GM23338 (cell line): Measurements from ENCODE around the gene CACNG8. TPM values are rescaled to one million over a fixed set of nuclear protein-coding genes. Genes with fewer than 3 reads are reported as not detected.

Experiments
- ATAC-seq: fragments of 200-7000 bp; cut with Tn5 transposase; 3 replicates; pipeline ENCODE4 v1.9.1; 2020
- DNase-seq: peaks from one replicate; pipeline ENCODE4 v3.0.0-alpha.2; 2015; ENCODE audit warnings: low spot score
- H2AFZ ChIP-seq: fragments of 200-600 bp; sonication (generic); 2 replicates; pipeline ENCODE4 v1.8.0; 2016; ENCODE audit warnings: antibody characterized with exemption, mild to moderate bottlenecking, moderate library complexity
- H3F3A ChIP-seq: fragments of 200-600 bp; sonication (generic); replicated peaks from 2 replicates; pipeline ENCODE4 v1.8.0; 2017; ENCODE audit warnings: antibody characterized with exemption, mixed run types, low read depth
- H3K27ac ChIP-seq: fragments of 200-600 bp; sonication (generic); 2 replicates; pipeline ENCODE4 v1.6.1; 2016; ENCODE audit warnings: low read depth
- H3K27me3 ChIP-seq: fragments of 200-600 bp; sonication (generic); 2 replicates; pipeline ENCODE4 v1.8.0; 2016; ENCODE audit warnings: mild to moderate bottlenecking, mixed run types, moderate library complexity; ENCODE audit not compliant: insufficient read depth
- H3K36me3 ChIP-seq: fragments of 200-600 bp; sonication (generic); 2 replicates; pipeline ENCODE4 v1.8.0; 2016; ENCODE audit warnings: mild to moderate bottlenecking; ENCODE audit not compliant: insufficient read depth
- H3K4me1 ChIP-seq: fragments of 200-600 bp; sonication (generic); 2 replicates; pipeline ENCODE4 v1.8.0; 2016; ENCODE audit warnings: mild to moderate bottlenecking, moderate library complexity; ENCODE audit not compliant: insufficient read depth
- H3K4me2 ChIP-seq: fragments of 200-600 bp; sonication (generic); 2 replicates; pipeline ENCODE4 v1.7.1; 2017; ENCODE audit warnings: mixed run types
- H3K4me3 ChIP-seq: fragments of 200-600 bp; sonication (generic); 2 replicates; pipeline ENCODE4 v1.6.1; 2016; ENCODE audit warnings: mixed run types
- H3K79me2 ChIP-seq: fragments of 200-600 bp; sonication (generic); replicated peaks from 2 replicates; pipeline ENCODE4 v1.8.0; 2017; ENCODE audit warnings: mild to moderate bottlenecking; ENCODE audit not compliant: insufficient read depth
- H3K9me2 ChIP-seq: fragments of 200-600 bp; sonication (generic); 2 replicates; pipeline ENCODE4 v1.8.0; 2017; ENCODE audit not compliant: insufficient read depth
- H4K20me1 ChIP-seq: fragments of 200-600 bp; sonication (generic); replicated peaks from 2 replicates; pipeline ENCODE4 v1.8.0; 2017; ENCODE audit warnings: mild to moderate bottlenecking; ENCODE audit not compliant: insufficient read depth
- H3K27ac Mint-ChIP-seq: 2 replicates; pipeline ENCODE4 v1.8.0; 2020; ENCODE audit warnings: inconsistent platforms, mild to moderate bottlenecking, moderate library complexity, mixed read lengths
- H3K27me3 Mint-ChIP-seq: 3 replicates; pipeline ENCODE4 v1.8.0; 2022; ENCODE audit warnings: low read depth, mild to moderate bottlenecking, moderate library complexity, mixed read lengths, inconsistent platforms; ENCODE audit not compliant: insufficient read depth, poor library complexity
- H3K36me3 Mint-ChIP-seq: 3 replicates; pipeline ENCODE4 v1.8.0; 2021; ENCODE audit warnings: low read depth, mild to moderate bottlenecking, inconsistent platforms, moderate library complexity, mixed read lengths
- H3K4me1 Mint-ChIP-seq: 3 replicates; pipeline ENCODE4 v1.8.0; 2020; ENCODE audit warnings: mild to moderate bottlenecking, inconsistent platforms, mixed read lengths
- H3K4me3 Mint-ChIP-seq: 3 replicates; pipeline ENCODE4 v1.8.0; 2021; ENCODE audit warnings: moderate library complexity, mild to moderate bottlenecking, inconsistent platforms, mixed read lengths
- H3K9me3 Mint-ChIP-seq: 3 replicates; pipeline ENCODE4 v1.8.0; 2020; ENCODE audit warnings: moderate library complexity, mild to moderate bottlenecking, inconsistent platforms, mixed read lengths
- CREB1 ChIP-seq: fragments of 250-450 bp; sonication (Bioruptor Pico); IDR thresholded peaks from 2 replicates; pipeline ENCODE4 v1.5.0; 2020; ENCODE audit warnings: low read depth, mild to moderate bottlenecking, moderate library complexity
- EZH2 ChIP-seq: fragments of 200-600 bp; sonication (generic); IDR thresholded peaks from one replicate; pipeline ENCODE4 v1.8.0; 2017; ENCODE audit warnings: antibody characterized with exemption, mild to moderate bottlenecking, low read depth; ENCODE audit not compliant: unreplicated experiment
- EZH2phosphoT487 ChIP-seq: fragments of 200-600 bp; sonication (generic); IDR thresholded peaks from one replicate; pipeline ENCODE4 v1.8.1; 2018; ENCODE audit warnings: antibody characterized with exemption; ENCODE audit not compliant: unreplicated experiment
- JUNB ChIP-seq: IDR thresholded peaks from one replicate; pipeline ENCODE4 v1.6.1; 2016; ENCODE audit warnings: antibody characterized with exemption; ENCODE audit not compliant: unreplicated experiment
- ZNF114 ChIP-seq: fragments of 250-450 bp; sonication (Bioruptor Pico); IDR thresholded peaks from 2 replicates; pipeline ENCODE4 v1.5.0; 2020; ENCODE audit warnings: mild to moderate bottlenecking, moderate library complexity
- polyA plus RNA-seq: library from polyadenylated mRNA; unstranded; fragments of >200 nt; fragmentation: Nextera tagmentation; extraction: Ambion mirVana; gene quantifications from 2 replicates; pipeline ENCODE4 v1.2.1, GENCODE V29; 2016
- total RNA-seq: library from RNA; depleted of rRNA; stranded (reverse); fragments of >200 nt; shearing (Covaris generic); gene quantifications from 2 replicates; pipeline ENCODE4 v1.2.3, GENCODE V29; 2014
- TF ChIP-seq, protein P1 (sequence below): fragments of 250-450 bp; sonication (Bioruptor Pico); IDR thresholded peaks from 2 replicates; pipeline ENCODE4 v1.5.0; 2020; ENCODE audit warnings: mild to moderate bottlenecking, moderate library complexity
- TF ChIP-seq, protein P2 (sequence below): IDR thresholded peaks from one replicate; pipeline ENCODE4 v1.6.1; 2018; ENCODE audit warnings: antibody characterized with exemption; ENCODE audit not compliant: unreplicated experiment
- TF ChIP-seq, protein P3 (sequence below), 2 experiments: fragments of 200-600 bp in 1 of 2; sonication (generic) in 1 of 2; conservative IDR thresholded peaks; 2 replicates each; pipeline versions ENCODE4 v1.5.1 to v1.6.1; 2016 to 2017; ENCODE audit warnings: antibody characterized with exemption in 2 of 2, low read depth in 2 of 2, mild to moderate bottlenecking in 2 of 2, moderate library complexity in 1 of 2

Gene CACNG8
- total and polyA plus RNA-seq, 2 experiments from 2014 or later, result 2.2 to 3.9 TPM

DNA sequence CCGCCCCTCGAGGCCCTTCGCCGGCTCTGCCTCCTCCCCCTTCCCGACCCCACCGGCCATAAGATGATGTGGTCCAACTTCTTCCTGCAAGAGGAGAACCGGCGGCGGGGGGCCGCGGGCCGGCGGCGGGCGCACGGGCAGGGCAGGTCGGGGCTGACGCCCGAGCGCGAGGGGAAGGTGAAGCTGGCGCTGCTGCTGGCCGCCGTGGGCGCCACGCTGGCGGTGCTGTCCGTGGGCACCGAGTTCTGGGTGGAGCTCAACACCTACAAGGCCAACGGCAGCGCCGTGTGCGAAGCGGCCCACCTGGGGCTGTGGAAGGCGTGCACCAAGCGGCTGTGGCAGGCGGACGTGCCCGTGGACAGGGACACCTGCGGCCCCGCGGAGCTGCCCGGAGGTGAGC, 30.1 kb downstream of the CACNG8 start (continued):
- TF ChIP-seq, protein P1, sequence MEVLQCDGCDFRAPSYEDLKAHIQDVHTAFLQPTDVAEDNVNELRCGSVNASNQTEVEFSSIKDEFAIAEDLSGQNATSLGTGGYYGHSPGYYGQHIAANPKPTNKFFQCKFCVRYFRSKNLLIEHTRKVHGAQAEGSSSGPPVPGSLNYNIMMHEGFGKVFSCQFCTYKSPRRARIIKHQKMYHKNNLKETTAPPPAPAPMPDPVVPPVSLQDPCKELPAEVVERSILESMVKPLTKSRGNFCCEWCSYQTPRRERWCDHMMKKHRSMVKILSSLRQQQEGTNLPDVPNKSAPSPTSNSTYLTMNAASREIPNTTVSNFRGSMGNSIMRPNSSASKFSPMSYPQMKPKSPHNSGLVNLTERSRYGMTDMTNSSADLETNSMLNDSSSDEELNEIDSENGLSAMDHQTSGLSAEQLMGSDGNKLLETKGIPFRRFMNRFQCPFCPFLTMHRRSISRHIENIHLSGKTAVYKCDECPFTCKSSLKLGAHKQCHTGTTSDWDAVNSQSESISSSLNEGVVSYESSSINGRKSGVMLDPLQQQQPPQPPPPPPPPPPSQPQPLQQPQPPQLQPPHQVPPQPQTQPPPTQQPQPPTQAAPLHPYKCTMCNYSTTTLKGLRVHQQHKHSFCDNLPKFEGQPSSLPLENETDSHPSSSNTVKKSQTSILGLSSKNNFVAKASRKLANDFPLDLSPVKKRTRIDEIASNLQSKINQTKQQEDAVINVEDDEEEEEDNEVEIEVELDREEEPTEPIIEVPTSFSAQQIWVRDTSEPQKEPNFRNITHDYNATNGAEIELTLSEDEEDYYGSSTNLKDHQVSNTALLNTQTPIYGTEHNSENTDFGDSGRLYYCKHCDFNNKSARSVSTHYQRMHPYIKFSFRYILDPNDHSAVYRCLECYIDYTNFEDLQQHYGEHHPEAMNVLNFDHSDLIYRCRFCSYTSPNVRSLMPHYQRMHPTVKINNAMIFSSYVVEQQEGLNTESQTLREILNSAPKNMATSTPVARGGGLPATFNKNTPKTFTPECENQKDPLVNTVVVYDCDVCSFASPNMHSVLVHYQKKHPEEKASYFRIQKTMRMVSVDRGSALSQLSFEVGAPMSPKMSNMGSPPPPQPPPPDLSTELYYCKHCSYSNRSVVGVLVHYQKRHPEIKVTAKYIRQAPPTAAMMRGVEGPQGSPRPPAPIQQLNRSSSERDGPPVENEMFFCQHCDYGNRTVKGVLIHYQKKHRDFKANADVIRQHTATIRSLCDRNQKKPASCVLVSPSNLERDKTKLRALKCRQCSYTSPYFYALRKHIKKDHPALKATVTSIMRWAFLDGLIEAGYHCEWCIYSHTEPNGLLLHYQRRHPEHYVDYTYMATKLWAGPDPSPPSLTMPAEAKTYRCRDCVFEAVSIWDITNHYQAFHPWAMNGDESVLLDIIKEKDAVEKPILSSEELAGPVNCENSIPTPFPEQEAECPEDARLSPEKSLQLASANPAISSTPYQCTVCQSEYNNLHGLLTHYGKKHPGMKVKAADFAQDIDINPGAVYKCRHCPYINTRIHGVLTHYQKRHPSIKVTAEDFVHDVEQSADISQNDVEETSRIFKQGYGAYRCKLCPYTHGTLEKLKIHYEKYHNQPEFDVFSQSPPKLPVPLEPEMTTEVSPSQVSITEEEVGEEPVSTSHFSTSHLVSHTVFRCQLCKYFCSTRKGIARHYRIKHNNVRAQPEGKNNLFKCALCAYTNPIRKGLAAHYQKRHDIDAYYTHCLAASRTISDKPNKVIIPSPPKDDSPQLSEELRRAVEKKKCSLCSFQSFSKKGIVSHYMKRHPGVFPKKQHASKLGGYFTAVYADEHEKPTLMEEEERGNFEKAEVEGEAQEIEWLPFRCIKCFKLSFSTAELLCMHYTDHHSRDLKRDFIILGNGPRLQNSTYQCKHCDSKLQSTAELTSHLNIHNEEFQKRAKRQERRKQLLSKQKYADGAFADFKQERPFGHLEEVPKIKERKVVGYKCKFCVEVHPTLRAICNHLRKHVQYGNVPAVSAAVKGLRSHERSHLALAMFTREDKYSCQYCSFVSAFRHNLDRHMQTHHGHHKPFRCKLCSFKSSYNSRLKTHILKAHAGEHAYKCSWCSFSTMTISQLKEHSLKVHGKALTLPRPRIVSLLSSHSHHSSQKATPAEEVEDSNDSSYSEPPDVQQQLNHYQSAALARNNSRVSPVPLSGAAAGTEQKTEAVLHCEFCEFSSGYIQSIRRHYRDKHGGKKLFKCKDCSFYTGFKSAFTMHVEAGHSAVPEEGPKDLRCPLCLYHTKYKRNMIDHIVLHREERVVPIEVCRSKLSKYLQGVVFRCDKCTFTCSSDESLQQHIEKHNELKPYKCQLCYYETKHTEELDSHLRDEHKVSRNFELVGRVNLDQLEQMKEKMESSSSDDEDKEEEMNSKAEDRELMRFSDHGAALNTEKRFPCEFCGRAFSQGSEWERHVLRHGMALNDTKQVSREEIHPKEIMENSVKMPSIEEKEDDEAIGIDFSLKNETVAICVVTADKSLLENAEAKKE (CRISPR knock-in tag), result no peak
- TF ChIP-seq, protein P2, sequence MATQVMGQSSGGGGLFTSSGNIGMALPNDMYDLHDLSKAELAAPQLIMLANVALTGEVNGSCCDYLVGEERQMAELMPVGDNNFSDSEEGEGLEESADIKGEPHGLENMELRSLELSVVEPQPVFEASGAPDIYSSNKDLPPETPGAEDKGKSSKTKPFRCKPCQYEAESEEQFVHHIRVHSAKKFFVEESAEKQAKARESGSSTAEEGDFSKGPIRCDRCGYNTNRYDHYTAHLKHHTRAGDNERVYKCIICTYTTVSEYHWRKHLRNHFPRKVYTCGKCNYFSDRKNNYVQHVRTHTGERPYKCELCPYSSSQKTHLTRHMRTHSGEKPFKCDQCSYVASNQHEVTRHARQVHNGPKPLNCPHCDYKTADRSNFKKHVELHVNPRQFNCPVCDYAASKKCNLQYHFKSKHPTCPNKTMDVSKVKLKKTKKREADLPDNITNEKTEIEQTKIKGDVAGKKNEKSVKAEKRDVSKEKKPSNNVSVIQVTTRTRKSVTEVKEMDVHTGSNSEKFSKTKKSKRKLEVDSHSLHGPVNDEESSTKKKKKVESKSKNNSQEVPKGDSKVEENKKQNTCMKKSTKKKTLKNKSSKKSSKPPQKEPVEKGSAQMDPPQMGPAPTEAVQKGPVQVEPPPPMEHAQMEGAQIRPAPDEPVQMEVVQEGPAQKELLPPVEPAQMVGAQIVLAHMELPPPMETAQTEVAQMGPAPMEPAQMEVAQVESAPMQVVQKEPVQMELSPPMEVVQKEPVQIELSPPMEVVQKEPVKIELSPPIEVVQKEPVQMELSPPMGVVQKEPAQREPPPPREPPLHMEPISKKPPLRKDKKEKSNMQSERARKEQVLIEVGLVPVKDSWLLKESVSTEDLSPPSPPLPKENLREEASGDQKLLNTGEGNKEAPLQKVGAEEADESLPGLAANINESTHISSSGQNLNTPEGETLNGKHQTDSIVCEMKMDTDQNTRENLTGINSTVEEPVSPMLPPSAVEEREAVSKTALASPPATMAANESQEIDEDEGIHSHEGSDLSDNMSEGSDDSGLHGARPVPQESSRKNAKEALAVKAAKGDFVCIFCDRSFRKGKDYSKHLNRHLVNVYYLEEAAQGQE, result no peak
- no peak for TF ChIP-seq ZNF114 (CRISPR knock-in tag)

DNA sequence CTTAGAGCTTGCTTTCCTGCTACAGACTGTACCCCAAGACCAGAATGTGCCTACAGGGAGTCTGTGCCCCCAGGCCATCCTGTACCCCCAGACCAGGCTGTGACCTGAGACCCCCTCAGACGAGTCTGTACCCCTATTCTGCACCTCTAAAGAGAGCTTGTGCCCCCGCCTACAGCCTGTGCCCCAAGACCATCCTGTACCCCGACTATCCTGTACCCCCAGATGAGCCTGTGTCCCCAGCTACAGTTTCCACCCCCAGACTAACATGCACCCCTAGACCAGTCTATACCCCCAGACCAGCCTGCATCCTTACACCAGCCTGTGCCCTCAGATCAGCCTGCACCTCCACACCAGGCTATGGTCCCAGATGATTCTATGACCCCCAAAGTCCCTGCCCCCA, 30.7 kb downstream of the CACNG8 start:
- Mint-ChIP-seq H3K36me3 (no peaks in the 10 kb centered on the region; the same call in 2 of the 3 replicates), H3K4me3 (no peak overlapping the region), H3K4me1 (peaks cover 21% of the 10 kb centered on the region), H3K27ac (no peak overlapping the region), H3K27me3 (peaks cover 53% of the 10 kb centered on the region), H3K9me3 (no peaks in the 10 kb centered on the region)
- DNase-seq (no peak), ATAC-seq (no peak)
- no peak overlapping the region for H3K4me3 ChIP-seq
- H3K79me2 ChIP-seq, result no peaks in the 10 kb centered on the region
- no peak overlapping the region for H2AFZ ChIP-seq
- peaks cover 4% of the 10 kb centered on the region; the same call in 1 of the 2 replicates for H3F3A ChIP-seq
- H4K20me1 ChIP-seq, result no peaks in the 10 kb centered on the region
- no peak overlapping the region for H3K4me2 ChIP-seq
- no peak for TF ChIP-seq ZNF114 (CRISPR knock-in tag)
- TF ChIP-seq, protein P2, result no peak
- no peak for TF ChIP-seq EZH2phosphoT487
- TF ChIP-seq CREB1 (CRISPR knock-in tag), result no peak
- TF ChIP-seq EZH2, result no peak
- no peak for TF ChIP-seq JUNB
- TF ChIP-seq, protein P3, sequence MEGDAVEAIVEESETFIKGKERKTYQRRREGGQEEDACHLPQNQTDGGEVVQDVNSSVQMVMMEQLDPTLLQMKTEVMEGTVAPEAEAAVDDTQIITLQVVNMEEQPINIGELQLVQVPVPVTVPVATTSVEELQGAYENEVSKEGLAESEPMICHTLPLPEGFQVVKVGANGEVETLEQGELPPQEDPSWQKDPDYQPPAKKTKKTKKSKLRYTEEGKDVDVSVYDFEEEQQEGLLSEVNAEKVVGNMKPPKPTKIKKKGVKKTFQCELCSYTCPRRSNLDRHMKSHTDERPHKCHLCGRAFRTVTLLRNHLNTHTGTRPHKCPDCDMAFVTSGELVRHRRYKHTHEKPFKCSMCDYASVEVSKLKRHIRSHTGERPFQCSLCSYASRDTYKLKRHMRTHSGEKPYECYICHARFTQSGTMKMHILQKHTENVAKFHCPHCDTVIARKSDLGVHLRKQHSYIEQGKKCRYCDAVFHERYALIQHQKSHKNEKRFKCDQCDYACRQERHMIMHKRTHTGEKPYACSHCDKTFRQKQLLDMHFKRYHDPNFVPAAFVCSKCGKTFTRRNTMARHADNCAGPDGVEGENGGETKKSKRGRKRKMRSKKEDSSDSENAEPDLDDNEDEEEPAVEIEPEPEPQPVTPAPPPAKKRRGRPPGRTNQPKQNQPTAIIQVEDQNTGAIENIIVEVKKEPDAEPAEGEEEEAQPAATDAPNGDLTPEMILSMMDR (conservative IDR thresholded peaks at IDR 0.05; ENCODE audit: low read depth in 2 of 2), result no peak
- no peaks in the 10 kb centered on the region for H3K9me2 ChIP-seq
- H3K27me3 ChIP-seq, result peaks cover 74% of the 10 kb centered on the region
- H3K36me3 ChIP-seq, result no peaks in the 10 kb centered on the region
- H3K4me1 ChIP-seq, result peaks cover 18% of the 10 kb centered on the region
- no peak overlapping the region for H3K27ac ChIP-seq
